ENCODE results near the gene RAB3B.
"Not testable (repeated sequence)": the region's sequence is repeated elsewhere in the genome, so short reads cannot be mapped to it uniquely, and the experiment has no call there.

Gene RAB3B

DNA sequence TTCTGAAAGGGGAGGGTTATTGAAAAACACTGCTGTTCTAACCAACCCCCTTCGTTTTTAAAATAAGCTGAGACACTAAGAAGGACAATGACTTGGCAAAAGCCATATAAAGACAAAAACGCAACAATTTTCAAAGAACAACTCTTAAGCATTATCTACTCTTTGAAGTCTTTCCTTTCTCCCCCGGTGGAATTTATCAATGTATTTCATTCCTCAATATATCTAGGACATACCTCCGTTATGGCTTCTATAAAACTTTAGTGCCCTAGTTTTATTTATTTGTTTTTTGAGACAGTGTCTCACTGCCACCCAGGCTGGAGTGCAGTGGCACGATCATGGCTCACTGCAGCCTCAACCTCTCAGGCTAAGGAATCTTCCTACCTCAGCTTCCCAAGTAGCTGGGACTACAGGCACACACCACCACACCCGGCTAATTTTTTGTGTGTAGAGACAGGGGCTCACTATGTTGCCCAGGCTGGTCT, 115.2 kb downstream of the RAB3B start:
- peak overlapping the region; percentile 19; the same call in 1 of the 2 replicates for H3K27ac ChIP-seq

DNA sequence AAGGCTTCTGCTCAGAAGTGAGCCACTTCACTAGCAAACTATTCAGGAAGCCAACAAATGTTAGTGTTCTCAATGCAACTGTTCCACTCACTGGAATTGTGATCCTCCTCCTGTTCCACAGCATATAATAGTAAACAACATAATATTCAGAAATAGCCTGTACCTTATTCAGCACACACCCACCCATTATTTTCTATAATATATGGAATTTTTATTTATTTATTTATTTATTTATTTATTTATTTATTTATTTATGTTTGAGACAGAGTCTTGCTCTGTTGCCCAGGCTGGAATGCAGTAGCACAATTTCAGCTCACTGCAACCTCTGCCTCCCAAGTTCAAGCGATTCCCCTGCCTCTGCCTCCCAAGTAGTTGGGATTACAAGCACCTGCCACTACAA, 117.2 kb downstream of the RAB3B start:
- H3K27ac ChIP-seq = not testable (repeated sequence)

More for the DNA sequence above, 115.2 kb downstream of the RAB3B start:
- TF ChIP-seq, protein P1, sequence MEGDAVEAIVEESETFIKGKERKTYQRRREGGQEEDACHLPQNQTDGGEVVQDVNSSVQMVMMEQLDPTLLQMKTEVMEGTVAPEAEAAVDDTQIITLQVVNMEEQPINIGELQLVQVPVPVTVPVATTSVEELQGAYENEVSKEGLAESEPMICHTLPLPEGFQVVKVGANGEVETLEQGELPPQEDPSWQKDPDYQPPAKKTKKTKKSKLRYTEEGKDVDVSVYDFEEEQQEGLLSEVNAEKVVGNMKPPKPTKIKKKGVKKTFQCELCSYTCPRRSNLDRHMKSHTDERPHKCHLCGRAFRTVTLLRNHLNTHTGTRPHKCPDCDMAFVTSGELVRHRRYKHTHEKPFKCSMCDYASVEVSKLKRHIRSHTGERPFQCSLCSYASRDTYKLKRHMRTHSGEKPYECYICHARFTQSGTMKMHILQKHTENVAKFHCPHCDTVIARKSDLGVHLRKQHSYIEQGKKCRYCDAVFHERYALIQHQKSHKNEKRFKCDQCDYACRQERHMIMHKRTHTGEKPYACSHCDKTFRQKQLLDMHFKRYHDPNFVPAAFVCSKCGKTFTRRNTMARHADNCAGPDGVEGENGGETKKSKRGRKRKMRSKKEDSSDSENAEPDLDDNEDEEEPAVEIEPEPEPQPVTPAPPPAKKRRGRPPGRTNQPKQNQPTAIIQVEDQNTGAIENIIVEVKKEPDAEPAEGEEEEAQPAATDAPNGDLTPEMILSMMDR (conservative IDR thresholded peaks at IDR 0.05) = no peak

DNA sequence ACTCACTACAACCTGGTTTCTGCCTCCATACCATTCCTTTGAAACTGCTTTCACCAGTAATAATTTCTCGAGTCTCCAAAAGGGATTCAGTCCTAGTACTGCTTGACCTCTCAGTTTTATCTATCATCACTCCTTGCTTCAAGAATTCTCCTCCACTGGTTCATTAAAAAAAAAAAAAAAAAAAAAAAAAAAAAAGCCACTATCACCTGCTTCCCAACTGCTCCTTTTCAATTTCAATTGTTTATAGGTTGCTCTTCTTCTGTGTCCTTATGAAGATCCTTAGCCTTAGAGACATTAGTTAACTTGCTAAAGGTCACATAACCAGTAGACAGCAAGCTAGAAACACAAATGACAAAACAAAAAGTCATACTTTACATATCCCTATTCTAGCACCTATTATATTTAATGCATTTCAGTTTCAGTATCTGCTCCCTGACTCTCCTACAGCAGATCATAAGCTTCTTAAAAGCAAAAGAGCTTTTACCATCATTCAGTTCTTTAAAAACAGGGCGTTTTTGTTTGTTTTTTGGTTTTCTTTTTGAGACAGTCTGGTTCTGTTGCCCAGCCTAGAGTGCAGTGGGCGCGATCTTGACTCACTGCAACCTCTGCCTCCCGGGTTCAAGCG, 119.0 kb downstream of the RAB3B start:
- H3K27ac ChIP-seq = no peak overlapping the region

DNA sequence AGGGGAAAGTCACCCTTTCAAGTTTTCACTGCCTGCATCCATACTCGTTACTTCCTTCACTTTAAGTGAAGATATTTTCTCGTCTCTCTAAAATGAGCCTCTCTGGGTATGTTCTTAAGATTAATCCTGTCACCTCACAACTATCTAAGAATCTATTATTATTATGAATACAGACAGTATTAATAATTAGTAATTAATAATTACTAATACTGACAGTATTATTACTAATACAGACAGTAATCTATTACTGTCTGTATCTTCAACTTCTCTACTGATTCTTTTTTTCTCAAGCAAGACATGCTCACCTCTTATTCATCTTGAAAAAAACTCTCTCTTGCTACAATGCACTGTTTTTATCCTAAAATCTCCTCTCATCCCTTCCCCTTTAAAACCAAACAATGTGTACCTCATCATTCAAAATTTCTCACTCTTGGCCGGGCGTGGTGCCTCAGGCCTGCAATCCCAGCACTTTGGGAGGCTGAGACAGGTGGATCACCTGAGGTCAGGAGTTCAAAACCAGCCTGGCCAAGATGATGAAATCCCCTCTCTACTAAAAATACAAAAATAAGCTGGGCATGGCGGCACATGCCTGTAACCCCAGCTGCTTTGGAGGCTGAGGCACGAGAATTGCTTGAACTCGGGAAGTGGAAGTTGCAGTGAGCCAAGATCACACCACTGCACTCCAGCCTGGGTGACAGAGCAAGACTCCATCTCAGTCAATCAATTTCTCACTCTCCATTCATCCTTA, 119.7 kb downstream of the RAB3B start:
- TF ChIP-seq, protein P1 (conservative IDR thresholded peaks at IDR 0.05) = no peak
- no peak overlapping the region for H3K27ac ChIP-seq

More for the DNA sequence above, 119.0 kb downstream of the RAB3B start:
- TF ChIP-seq, protein P1 (conservative IDR thresholded peaks at IDR 0.05) = no peak

DNA sequence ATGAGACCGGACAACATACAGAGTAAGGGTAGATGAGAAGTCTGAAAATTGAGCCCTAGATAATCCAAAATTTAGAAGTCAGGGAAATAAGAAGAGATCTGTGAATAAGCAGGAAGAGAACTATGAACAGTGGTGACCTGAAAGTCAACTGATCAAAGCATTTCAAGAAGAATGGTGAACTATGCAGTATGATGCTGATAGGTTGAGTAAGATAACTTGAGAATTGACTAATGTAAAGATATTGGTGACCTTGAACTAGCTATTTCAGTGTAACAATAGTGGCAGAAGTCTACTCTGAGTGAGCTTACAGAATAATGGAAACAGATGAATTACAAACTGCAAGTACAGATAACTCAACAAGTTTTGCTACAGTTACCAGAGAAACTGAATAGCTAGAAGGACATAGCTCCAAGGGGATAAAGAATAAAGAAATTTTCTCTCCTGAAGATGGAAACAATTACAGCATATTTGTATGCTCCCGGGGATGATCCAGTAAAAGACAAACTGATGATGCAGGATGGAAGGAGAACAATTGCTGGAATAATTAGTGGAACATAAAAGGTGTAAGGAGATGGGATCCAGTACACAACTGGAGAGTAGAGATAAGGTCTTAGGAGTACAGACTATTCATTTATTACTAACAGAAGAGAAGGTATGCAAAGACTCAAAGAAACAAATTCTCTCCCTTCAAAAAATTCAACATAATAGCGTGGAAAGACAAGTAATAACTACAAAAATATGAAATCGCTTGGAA, 122.8 kb downstream of the RAB3B start:
- TF ChIP-seq, protein P1 (conservative IDR thresholded peaks at IDR 0.05) = no peak
- H3K27ac ChIP-seq = no peak overlapping the region

DNA sequence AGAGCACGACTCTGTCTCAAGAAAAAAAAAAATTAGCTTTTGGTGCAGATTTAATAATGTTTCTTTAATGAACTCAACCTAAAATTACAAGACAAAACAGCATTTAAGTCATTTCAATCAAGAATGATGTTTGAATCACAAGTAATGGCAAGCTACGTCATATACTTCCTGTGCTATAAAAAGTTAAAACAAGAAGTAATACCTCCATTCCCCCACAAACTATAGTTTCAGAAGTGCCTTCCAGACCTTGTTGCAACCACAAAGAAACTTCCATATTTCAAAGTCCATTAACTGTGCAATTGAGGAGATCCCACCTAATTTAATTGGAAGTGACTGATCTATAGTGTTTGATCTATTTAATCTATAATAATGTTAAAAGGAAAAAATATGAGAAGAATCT, 127.1 kb downstream of the RAB3B start:
- H3K27ac ChIP-seq = no peak overlapping the region
- TF ChIP-seq, protein P1 (conservative IDR thresholded peaks at IDR 0.05) = no peak

DNA sequence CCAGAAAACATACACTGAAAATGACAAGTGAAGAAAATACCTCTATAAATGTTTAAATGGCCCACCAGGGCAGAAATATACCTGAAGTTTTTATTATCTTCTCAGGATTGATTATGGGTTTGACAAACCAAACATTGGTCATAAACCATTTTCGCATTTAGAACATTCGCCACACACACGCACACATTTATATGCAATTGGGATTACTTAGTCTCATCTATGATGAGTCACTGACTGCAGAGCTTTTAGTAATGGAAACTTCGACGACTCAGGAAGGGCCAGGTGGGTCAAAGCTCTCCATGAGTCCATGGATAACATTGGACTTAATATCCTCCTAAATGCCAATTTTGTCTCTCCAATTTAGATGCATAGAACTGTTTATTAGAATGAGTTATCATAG, 128.8 kb downstream of the RAB3B start:
- H3K27ac ChIP-seq = no peak overlapping the region
- TF ChIP-seq, protein P1 (conservative IDR thresholded peaks at IDR 0.05) = no peak

Data from VCaP (cell line).